HG03378 (cell line): ENCODE results near the gene DNAJC5.
"Not testable (repeated sequence)": the region's sequence is repeated elsewhere in the genome, so short reads cannot be mapped to it uniquely, and the experiment has no call there.

ENCODE experiments used
- ATAC-seq: cut with Tn5 transposase; IDR thresholded peaks from one replicate; pipeline ENCODE4 v1.9.1; 2021; ENCODE audit warnings: mild to moderate bottlenecking, moderate library complexity; ENCODE audit not compliant: unreplicated experiment

Gene DNAJC5

GRCh38 chr20:63861365-63861934 is 33.5 kb upstream of the DNAJC5 start, which contains the start of gene ABHD16B:
ABHD16B (plus strand) TSS chr20:63861498; CDS start chr20:63861541, 43 bp downstream.
- no peak for ATAC-seq

- ATAC-seq, result no peak
Measured at GRCh38 chr20:63861981-63862901, 32.7 kb upstream of the DNAJC5 start.

- ATAC-seq, result no peak
Measured at GRCh38 chr20:63863021-63863797, 31.7 kb upstream of the DNAJC5 start.

- ATAC-seq, result peak; percentile 52
Measured at GRCh38 chr20:63863798-63864544, 31.0 kb upstream of the DNAJC5 start.

GRCh38 chr20:63864545-63864977 is 30.4 kb upstream of the DNAJC5 start:
- ATAC-seq, result no peak

- peak; percentile 75 for ATAC-seq
Measured at GRCh38 chr20:63864978-63865640, 29.8 kb upstream of the DNAJC5 start, which contains the start of gene TPD52L2. TPD52L2 (plus strand) TSS chr20:63865270; CDS start chr20:63865366, 96 bp downstream.

GRCh38 chr20:63867042-63867441 is 27.9 kb upstream of the DNAJC5 start:
- ATAC-seq, result not testable (repeated sequence)

- ATAC-seq, result no peak
Measured at GRCh38 chr20:63868264-63868663, 26.7 kb upstream of the DNAJC5 start.

- no peak for ATAC-seq
Measured at GRCh38 chr20:63873477-63873971, 21.4 kb upstream of the DNAJC5 start.

- not testable (repeated sequence) for ATAC-seq
Measured at GRCh38 chr20:63874241-63874640, 20.7 kb upstream of the DNAJC5 start.

GRCh38 chr20:63876489-63877036 is 18.4 kb upstream of the DNAJC5 start:
- no peak for ATAC-seq

GRCh38 chr20:63877755-63878470 is 17.0 kb upstream of the DNAJC5 start:
- ATAC-seq, result no peak

- no peak for ATAC-seq
Measured at GRCh38 chr20:63878899-63879663, 15.8 kb upstream of the DNAJC5 start.

GRCh38 chr20:63880901-63881300 is 14.0 kb upstream of the DNAJC5 start:
- ATAC-seq, result not testable (repeated sequence)

- no peak for ATAC-seq
Measured at GRCh38 chr20:63881451-63882226, 13.3 kb upstream of the DNAJC5 start.

GRCh38 chr20:63882257-63883200 is 12.4 kb upstream of the DNAJC5 start:
- ATAC-seq, result no peak
